ENCODE data around the gene THSD1.

Gene THSD1

GRCh38 chr13:52450793-52451116 is 44.8 kb upstream of the THSD1 start:
- no peak for TF ChIP-seq CTCF (IDR thresholded peaks at IDR 0.05; ENCODE audit: insufficient read depth, low read depth, low read length, missing control alignments)
- H3K4me3 ChIP-seq (ENCODE audit: low read depth, low read length), result no peak overlapping the region

GRCh38 chr13:52450012-52450792 is 44.2 kb upstream of the THSD1 start, which contains the start of gene VPS36:
TSS of gene VPS36 (minus strand) at chr13:52450634. CDS start at chr13:52450594, 40 bp downstream.
- peak; percentile 97 for DNase-seq (ENCODE audit: low read depth)
- peak; percentile 97 for TF ChIP-seq CTCF (IDR thresholded peaks at IDR 0.05; ENCODE audit: insufficient read depth, low read depth, low read length, missing control alignments)

More at GRCh38 chr13:52450793-52451116, 44.8 kb upstream of the THSD1 start:
- no peak for DNase-seq (ENCODE audit: low read depth)

DNA sequence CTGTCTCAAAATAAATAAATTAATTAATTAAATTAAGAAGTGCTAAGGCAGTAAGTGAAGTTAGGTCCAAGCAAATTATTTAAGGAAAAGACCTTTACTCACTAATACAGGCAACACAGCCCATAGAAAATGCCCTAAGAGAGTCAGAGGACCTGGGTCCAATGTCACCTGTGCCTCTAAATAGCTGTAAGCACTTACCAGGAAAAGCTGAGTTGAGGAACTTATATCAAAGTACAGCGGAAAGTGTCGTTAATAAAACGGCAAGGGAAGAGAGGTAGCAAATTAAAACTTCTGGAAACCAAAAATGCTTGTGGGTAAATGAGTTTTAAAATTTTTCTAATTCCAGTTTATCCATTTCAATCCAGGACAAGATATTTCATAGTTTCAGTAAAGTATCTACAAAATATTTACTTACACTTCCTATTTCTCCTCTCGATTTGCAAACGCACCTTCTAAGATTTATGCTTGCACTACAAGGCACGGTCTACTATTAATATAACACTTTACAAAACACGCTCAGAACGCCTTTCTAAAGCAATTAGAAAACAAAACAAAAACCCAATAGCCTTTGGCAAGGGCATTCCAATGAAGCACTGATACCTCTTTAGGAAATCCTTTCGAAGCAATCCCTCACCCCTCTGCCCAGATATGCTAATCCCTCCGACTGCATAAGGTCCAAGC is 43.5 kb upstream of the THSD1 start:
- no peak for DNase-seq (ENCODE audit: low read depth)

More at GRCh38 chr13:52450012-52450792, 44.2 kb upstream of the THSD1 start, which contains the start of gene VPS36:
- peak within 1 kb of the TSS; percentile 93 for H3K4me3 ChIP-seq (ENCODE audit: low read depth, low read length)

DNA sequence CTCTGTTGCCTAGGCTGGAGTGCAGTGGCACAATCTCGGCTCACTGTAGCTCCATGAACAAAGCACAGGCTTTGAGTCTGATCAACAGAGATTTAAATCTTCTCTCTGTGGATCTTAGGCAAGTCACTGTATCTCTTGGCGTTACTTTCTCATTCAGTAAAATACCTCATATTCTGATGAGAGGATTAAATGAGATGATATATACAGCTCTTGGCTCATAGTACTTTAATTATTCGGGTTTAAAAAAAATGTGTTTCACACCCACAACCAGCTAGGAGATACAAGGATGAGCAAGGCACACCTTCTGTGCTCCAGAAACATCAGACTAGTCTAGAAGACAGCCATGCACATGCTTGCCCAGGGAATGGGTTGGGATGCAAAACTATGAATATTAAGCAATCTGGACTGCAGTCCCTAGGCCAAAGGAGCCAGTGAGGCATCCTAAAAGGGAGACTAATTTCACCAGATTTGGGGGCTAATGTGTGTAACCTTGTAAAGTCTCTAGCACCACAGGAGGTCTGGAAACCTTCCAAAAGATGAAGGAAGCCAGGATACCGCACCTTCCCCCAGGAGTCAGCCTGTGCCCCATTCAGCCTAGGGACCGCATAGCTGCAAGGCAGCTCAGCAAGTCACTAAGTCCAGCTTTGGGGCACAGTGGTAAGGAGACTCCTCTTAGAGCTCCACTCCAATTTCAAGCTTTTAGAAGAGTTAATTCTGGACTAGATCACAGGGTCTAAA is 42.0 kb upstream of the THSD1 start:
- no peak for TF ChIP-seq CTCF (IDR thresholded peaks at IDR 0.05; ENCODE audit: insufficient read depth, low read depth, low read length, missing control alignments)
- no peak for DNase-seq (ENCODE audit: low read depth)
- no peak overlapping the region for H3K4me3 ChIP-seq (ENCODE audit: low read depth, low read length)

More for the DNA sequence above, 43.5 kb upstream of the THSD1 start:
- no peak for TF ChIP-seq CTCF (IDR thresholded peaks at IDR 0.05; ENCODE audit: insufficient read depth, low read depth, low read length, missing control alignments)
- peak overlapping the region; percentile 93 for H3K4me3 ChIP-seq (ENCODE audit: low read depth, low read length)

DNA sequence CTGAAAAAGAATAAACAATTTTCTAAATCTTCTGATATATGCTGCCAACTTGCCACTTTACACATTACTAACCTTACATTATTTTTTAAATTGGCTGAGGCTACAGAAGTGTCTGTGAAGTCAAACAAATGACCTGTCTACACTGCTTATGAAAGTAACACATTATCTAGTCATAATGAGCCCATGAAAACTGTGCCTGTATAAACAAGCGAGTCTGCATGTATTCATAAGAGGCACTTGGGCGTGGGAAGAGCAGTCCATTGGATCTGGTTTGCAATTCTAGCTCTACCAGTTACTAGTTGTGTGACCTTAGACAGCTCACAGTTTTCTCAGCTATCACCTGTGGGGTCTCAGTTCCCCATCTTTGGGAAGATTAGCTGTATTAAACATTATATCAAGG is 41.4 kb upstream of the THSD1 start:
- peak; percentile 18 for DNase-seq (ENCODE audit: low read depth)

DNA sequence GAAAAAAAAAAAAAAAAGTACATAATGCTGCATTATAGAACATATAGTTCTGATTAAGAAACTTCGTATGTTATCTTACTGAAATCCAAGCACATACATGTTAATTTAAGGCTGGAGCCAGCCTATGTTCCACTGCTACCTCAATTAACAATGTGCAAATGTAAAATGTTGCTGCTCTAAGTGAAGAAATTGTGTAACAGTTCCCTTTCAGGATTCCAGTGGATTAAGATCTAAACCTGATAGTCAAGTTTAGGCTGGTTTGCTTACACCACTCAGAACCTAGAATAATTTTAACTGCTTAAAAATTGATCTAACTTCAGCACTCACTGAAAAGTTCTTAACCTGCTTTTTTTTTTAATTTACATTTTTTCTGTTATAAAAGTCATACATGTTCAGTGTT is 40.3 kb upstream of the THSD1 start:
- H3K4me3 ChIP-seq (ENCODE audit: low read depth, low read length), result no peak overlapping the region
- DNase-seq (ENCODE audit: low read depth), result no peak
- no peak for TF ChIP-seq CTCF (IDR thresholded peaks at IDR 0.05; ENCODE audit: insufficient read depth, low read depth, low read length, missing control alignments)

More for the DNA sequence above, 41.4 kb upstream of the THSD1 start:
- no peak for TF ChIP-seq CTCF (IDR thresholded peaks at IDR 0.05; ENCODE audit: insufficient read depth, low read depth, low read length, missing control alignments)
- H3K4me3 ChIP-seq (ENCODE audit: low read depth, low read length), result no peak overlapping the region

Measured in GM12865 (cell line).